Natural killer cell (primary cell): Measurements from ENCODE around the gene PDHB. TPM values are rescaled to one million over a fixed set of nuclear protein-coding genes. Genes with fewer than 3 reads are reported as not detected.

Experiments used
- ATAC-seq, 3 donors: fragments of 150-1000 bp in 2 of 3; fragments of 200-7000 bp in 1 of 3; cut with Tn5 transposase; 1 replicate in 1 of 3; 2 replicates in 2 of 3; pipeline ENCODE4 v1.10.0; 2021; ENCODE audit warnings: mild to moderate bottlenecking in 2 of 3, moderate library complexity in 2 of 3
- DNase-seq, 2 donors: peaks; one replicate each; pipeline versions ENCODE4 v3.0.0 to v3.0.0-alpha.2; 2013 to 2021; ENCODE audit warnings: mixed read lengths in 1 of 2
- H3K27ac ChIP-seq: one replicate; pipeline ENCODE4 v1.5.1; 2013; ENCODE audit warnings: mild to moderate bottlenecking, low read length
- H3K27me3 ChIP-seq: one replicate; pipeline ENCODE4 v1.6.1; 2013; ENCODE audit warnings: low read length; ENCODE audit not compliant: control insufficient read depth, insufficient read depth
- H3K36me3 ChIP-seq: one replicate; pipeline ENCODE4 v1.6.1; 2013; ENCODE audit warnings: low read length; ENCODE audit not compliant: control insufficient read depth, insufficient read depth
- H3K4me1 ChIP-seq: one replicate; pipeline ENCODE4 v1.6.1; 2013; ENCODE audit warnings: low read length; ENCODE audit not compliant: control insufficient read depth, insufficient read depth
- H3K4me3 ChIP-seq: one replicate; pipeline ENCODE4 v1.5.1; 2013; ENCODE audit warnings: low read length
- H3K9me3 ChIP-seq: one replicate; pipeline ENCODE4 v1.6.1; 2013; ENCODE audit warnings: low read length; ENCODE audit not compliant: control insufficient read depth, insufficient read depth
- H3K27ac Mint-ChIP-seq, 2 donors: one replicate each; pipeline ENCODE4 v1.8.0; 2022; ENCODE audit warnings: mild to moderate bottlenecking in 2 of 2, mixed read lengths in 2 of 2, moderate library complexity in 1 of 2
- H3K27me3 Mint-ChIP-seq, 2 donors: one replicate each; pipeline ENCODE4 v1.8.0; 2022; ENCODE audit warnings: low read depth in 2 of 2, mixed read lengths in 2 of 2
- H3K36me3 Mint-ChIP-seq: one replicate; pipeline ENCODE4 v1.8.0; 2022; ENCODE audit warnings: mixed read lengths
- H3K4me1 Mint-ChIP-seq, 2 donors: one replicate each; pipeline ENCODE4 v1.8.0; 2022; ENCODE audit warnings: mixed read lengths in 2 of 2
- H3K4me3 Mint-ChIP-seq: one replicate; pipeline ENCODE4 v1.8.0; 2022; ENCODE audit warnings: mild to moderate bottlenecking, moderate library complexity, mixed read lengths
- H3K9me3 Mint-ChIP-seq, 2 donors: one replicate each; pipeline ENCODE4 v1.8.0; 2022; ENCODE audit warnings: mixed read lengths in 2 of 2
- WGBS: methylation state at CpG from one replicate; pipeline ENCODE4 v1.1.7; 2013; ENCODE audit warnings: missing lambda C conversion rate; ENCODE audit not compliant: insufficient coverage; 5-methylcytosine and 5-hydroxymethylcytosine counted together
- intact Hi-C: fragments of 100-400 bp; cut with micrococcal nuclease; formaldehyde crosslinking; loops from one replicate; pipeline ENCODE4 v1.14.2; 2022
- total RNA-seq, 4 donors: library from RNA; stranded (reverse); fragments of 120-200 nt in 1 of 4; gene quantifications; one replicate each; pipeline versions ENCODE4 v1.2.3 to v1.2.4, GENCODE V29; 2013 to 2022
- TF ChIP-seq, protein P1 (sequence below): fragments of 200-600 bp; IDR thresholded peaks from one replicate; pipeline ENCODE4 v1.8.0; 2022; ENCODE audit warnings: antibody characterized with exemption

The PDHB gene
- total RNA-seq, 3 donors from 2014 or later (not counting 1 experiment from before 2014, with no cell fraction given) = 33.7 to 52.4 (median 39.9) TPM

DNA sequence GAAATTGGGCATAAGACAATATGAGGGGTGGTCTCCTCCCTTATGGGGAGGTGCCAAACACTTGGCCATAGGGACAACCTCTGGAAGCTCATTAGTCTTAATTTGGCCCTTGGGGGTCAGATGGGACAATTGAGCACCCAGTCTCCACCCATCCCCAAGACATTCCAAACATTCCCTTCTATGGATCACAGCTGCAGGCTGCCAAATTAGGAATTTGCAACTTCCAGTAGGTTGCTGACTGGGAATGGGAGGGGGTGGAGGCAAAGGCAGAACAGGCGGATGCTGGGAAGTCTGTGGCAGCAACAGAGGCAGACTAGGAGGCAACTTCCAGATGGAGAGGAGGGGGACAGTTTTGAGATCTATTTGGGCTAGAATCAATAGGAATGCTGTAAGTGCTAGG lies 1.4 kb upstream of the PDHB start:
- H3K36me3 ChIP-seq = peaks cover 18% of the 10 kb centered on the region
- H3K4me1 ChIP-seq = peaks cover 12% of the 10 kb centered on the region
- H3K27ac Mint-ChIP-seq = no peak overlapping the region
- TF ChIP-seq, protein P1, sequence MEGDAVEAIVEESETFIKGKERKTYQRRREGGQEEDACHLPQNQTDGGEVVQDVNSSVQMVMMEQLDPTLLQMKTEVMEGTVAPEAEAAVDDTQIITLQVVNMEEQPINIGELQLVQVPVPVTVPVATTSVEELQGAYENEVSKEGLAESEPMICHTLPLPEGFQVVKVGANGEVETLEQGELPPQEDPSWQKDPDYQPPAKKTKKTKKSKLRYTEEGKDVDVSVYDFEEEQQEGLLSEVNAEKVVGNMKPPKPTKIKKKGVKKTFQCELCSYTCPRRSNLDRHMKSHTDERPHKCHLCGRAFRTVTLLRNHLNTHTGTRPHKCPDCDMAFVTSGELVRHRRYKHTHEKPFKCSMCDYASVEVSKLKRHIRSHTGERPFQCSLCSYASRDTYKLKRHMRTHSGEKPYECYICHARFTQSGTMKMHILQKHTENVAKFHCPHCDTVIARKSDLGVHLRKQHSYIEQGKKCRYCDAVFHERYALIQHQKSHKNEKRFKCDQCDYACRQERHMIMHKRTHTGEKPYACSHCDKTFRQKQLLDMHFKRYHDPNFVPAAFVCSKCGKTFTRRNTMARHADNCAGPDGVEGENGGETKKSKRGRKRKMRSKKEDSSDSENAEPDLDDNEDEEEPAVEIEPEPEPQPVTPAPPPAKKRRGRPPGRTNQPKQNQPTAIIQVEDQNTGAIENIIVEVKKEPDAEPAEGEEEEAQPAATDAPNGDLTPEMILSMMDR = no peak
- no peaks in the 10 kb centered on the region for H3K9me3 ChIP-seq
- H3K4me3 ChIP-seq = no peak overlapping the region
- ATAC-seq (no peak), DNase-seq (no peak)
- peaks cover 0 to 7% of the 10 kb centered on the region in 2 donors for H3K27me3 Mint-ChIP-seq
- H3K36me3 Mint-ChIP-seq = no peaks in the 10 kb centered on the region
- 94% methylated on average over 1 of the region's 1 CpG for WGBS
- intact Hi-C loops = no loop called here
- no peaks in the 10 kb centered on the region for H3K9me3 Mint-ChIP-seq
- no peak overlapping the region for H3K27ac ChIP-seq
- H3K4me1 Mint-ChIP-seq = peaks cover 19 to 22% of the 10 kb centered on the region in 2 donors
- peak overlapping the region; percentile 2 for H3K4me3 Mint-ChIP-seq
- no peaks in the 10 kb centered on the region for H3K27me3 ChIP-seq

- Histone ChIP-seq H3K36me3 (peaks cover 23% of the 10 kb centered on the region), H3K27me3 (no peaks in the 10 kb centered on the region), H3K9me3 (no peaks in the 10 kb centered on the region), H3K27ac (no peak overlapping the region), H3K4me3 (no peak overlapping the region), H3K4me1 (peaks cover 12% of the 10 kb centered on the region)
- Mint-ChIP-seq H3K36me3 (no peaks in the 10 kb centered on the region), H3K4me1 (peaks cover 19 to 22% of the 10 kb centered on the region in 2 donors), H3K27ac (peak overlapping the region; percentile 89 to 96), H3K4me3 (peak overlapping the region; percentile 90), H3K9me3 (no peaks in the 10 kb centered on the region), H3K27me3 (peaks cover 0 to 7% of the 10 kb centered on the region in 2 donors)
- WGBS = 97% methylated on average over 11 of the region's 11 CpGs
- TF ChIP-seq, protein P1 = no peak
- ATAC-seq (no peak), DNase-seq (no peak)
- intact Hi-C loops = no loop called here
Observed at GRCh38 chr3:58434511-58434910, 879 bp upstream of the PDHB start.

GRCh38 chr3:58434168-58434504 lies 504 bp upstream of the PDHB start:
- H3K9me3 ChIP-seq = no peaks in the 10 kb centered on the region
- peaks cover 27% of the 10 kb centered on the region for H3K36me3 ChIP-seq
- Mint-ChIP-seq H3K4me3 (peak overlapping the region; percentile 90), H3K36me3 (no peaks in the 10 kb centered on the region), H3K27me3 (peaks cover 0 to 7% of the 10 kb centered on the region in 2 donors), H3K4me1 (peaks cover 19 to 22% of the 10 kb centered on the region in 2 donors), H3K9me3 (no peaks in the 10 kb centered on the region), H3K27ac (peak overlapping the region; percentile 89 to 96)
- ATAC-seq (no peak), DNase-seq (no peak)
- TF ChIP-seq, protein P1 = no peak
- peak overlapping the region; percentile 24 for H3K4me3 ChIP-seq
- H3K4me1 ChIP-seq = peaks cover 12% of the 10 kb centered on the region
- H3K27ac ChIP-seq = peak overlapping the region; percentile 55
- intact Hi-C loops = no loop called here
- WGBS = 63% methylated on average over 3 of the region's 3 CpGs
- no peaks in the 10 kb centered on the region for H3K27me3 ChIP-seq

- peaks cover 19 to 22% of the 10 kb centered on the region in 2 donors for H3K4me1 Mint-ChIP-seq
- Histone ChIP-seq H3K36me3 (peaks cover 39% of the 10 kb centered on the region), H3K27ac (peak overlapping the region; percentile 82), H3K4me3 (peak overlapping the region; percentile 86), H3K27me3 (no peaks in the 10 kb centered on the region), H3K9me3 (no peaks in the 10 kb centered on the region), H3K4me1 (peaks cover 12% of the 10 kb centered on the region)
- DNase-seq (peak in 1 of 2 donors; percentile 11), ATAC-seq (no peak)
- 67% methylated on average over 4 of the region's 6 CpGs for WGBS
- H3K9me3 Mint-ChIP-seq = no peaks in the 10 kb centered on the region
- intact Hi-C loops = loop anchor here (1.0 to 2.0 kb wide), 3 partner anchors 58 to 127 kb away; partner anchors contain the start of genes HTD2 and RPP14
- peaks cover 7% of the 10 kb centered on the region for H3K36me3 Mint-ChIP-seq
- H3K27ac Mint-ChIP-seq = peak overlapping the region; percentile 89 to 96
- H3K27me3 Mint-ChIP-seq = peaks cover 0 to 7% of the 10 kb centered on the region in 2 donors
- H3K4me3 Mint-ChIP-seq = peak overlapping the region; percentile 90
- TF ChIP-seq, protein P1 = no peak
Observed at GRCh38 chr3:58432905-58433304, 727 bp downstream of the PDHB start.
